Astrocyte of the hippocampus (primary cell): Measurements from ENCODE around the gene DCTN3.

Experiments
- DNase-seq: peaks from one replicate; pipeline ENCODE4 v3.0.0; 2011; ENCODE audit warnings: low read depth, low spot score

The DCTN3 gene

DNA sequence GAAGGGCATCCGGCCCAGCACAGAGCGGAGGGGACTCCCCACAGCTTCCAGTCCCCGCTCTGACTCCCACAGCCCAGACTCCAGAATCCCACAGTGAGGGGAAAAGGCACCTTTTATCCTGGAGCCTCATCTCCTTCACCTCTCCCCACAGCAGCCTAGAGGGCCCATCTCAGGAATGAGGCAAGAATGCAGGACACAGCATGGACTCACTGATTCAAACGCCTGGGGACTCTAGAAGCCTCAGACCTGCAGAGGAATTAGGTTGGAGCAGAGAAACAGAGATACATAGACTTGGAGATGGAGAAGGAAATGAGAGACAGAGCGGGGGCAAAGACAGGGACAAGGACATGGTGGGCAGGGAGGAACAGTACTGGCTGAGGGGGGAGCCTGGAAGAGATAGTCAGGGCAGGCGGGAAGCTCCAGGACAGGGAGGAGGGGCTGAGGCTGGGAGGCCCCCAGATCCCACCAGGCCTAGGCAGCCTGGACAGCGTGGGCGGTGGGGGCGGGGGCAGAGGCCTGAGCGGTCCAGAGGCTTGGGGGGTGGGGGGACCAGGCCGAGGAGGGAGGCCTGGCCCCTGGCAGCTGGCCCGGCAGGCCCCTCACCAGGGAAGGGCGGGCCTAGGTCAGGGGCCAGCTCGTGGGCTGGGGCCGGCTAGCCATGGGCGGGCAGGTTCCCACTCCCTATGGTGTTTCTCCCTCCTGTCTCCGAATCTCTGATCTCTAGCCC lies 46.5 kb downstream of the DCTN3 start:
- DNase-seq, result no peak

- DNase-seq, result no peak
Measured at GRCh38 chr9:34572628-34573027, 47.7 kb downstream of the DCTN3 start.

- no peak for DNase-seq
Measured at GRCh38 chr9:34572092-34572491, 48.2 kb downstream of the DCTN3 start.

- no peak for DNase-seq
Measured at GRCh38 chr9:34571481-34571810, 48.8 kb downstream of the DCTN3 start.

DNA sequence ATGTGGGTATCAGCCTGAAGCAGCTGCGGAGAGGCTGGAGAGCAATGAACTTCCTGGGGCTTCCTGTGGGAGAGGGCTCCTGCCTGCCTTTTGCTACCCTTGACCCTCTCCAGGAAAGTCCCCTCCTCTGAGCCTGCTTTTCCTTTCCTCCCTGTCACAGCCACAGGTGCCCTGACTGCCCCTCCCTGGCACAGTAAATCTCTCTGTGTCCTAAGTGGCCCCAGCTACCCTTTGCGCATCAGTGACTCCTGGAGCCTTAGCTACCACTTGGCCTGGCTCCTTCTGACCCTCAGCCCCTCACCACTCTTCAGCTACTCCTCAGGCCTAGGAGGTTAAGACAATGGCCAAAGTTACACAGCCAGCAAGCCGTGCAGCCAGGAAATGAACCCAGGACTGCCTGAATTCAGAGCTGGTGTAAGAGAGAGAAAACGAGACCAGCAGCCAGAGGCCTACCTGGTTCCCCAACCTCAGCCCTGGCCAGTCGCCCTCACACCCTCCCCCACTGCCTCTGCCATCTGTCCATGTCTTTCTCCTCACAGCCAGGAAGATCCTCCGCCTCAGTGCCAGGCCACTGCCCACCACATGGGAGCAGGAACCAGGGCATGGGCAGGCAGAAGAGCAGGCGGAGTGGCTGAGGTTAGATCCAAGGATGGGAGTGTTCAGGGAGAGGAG lies 49.4 kb downstream of the DCTN3 start:
- DNase-seq, result no peak

DNA sequence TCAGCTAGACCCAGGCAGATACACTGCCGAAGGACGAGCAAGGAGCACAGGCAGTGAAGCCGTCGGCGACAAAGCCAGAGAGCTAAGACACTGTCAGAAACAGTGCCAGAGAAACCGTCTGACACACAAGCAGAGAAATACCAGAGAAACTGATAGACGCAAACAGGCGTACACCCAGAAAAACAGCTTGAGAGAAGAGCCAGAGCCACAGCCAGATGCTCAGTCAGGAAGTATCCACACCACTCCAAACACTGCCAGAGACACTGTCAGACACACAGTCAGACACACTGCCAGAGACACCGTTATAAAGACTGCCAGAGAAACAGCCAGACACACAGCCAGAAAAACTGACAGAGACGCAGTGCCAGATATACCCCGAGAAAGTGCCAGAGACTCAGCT lies 49.9 kb downstream of the DCTN3 start:
- no peak for DNase-seq

GRCh38 chr9:34568774-34569173 lies 51.5 kb downstream of the DCTN3 start:
- no peak for DNase-seq

DNA sequence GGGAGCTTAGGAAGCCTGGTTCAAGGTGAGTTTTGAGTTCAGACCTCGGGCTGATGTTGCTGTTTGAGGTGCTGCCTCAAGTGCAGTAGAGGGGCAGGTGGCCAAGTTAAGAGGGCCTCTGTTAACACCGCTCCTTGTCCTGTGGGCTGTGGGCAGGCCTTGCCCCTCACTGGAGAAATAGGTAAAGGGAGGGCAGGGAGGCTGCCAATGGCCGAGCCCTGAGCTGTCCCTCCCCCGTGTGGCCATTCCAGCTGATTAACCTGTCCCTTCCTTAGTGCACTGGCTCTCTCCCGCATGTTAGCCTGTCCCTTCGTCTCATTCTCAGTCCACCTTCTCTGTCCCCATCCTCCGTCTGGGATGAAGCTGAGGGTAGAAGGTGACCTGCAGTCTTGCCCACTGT lies 52.2 kb downstream of the DCTN3 start:
- no peak for DNase-seq

GRCh38 chr9:34566972-34567371 lies 53.3 kb downstream of the DCTN3 start:
- no peak for DNase-seq

- DNase-seq, result no peak
Measured at GRCh38 chr9:34566322-34566721, 54.0 kb downstream of the DCTN3 start.

DNA sequence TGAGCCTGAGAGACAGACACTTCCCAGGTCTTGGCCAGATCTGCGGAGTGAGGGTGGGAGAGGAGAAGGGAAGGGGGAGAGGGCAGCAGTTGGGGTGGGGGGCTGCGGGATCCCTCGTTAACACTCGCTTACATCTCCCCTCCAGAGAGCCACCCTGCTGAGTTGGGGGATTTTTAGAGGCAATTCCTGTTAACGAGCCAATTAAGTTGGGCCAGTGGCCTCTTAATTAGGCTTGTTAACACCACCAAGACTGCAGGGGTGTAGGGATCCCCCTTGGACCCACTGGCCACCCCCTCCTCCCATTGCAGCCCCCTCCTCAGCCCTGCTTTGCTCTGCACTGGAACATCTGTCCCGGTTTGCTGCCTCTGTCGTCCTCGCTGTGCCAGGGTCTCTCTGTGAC lies 54.4 kb downstream of the DCTN3 start:
- DNase-seq, result no peak

DNA sequence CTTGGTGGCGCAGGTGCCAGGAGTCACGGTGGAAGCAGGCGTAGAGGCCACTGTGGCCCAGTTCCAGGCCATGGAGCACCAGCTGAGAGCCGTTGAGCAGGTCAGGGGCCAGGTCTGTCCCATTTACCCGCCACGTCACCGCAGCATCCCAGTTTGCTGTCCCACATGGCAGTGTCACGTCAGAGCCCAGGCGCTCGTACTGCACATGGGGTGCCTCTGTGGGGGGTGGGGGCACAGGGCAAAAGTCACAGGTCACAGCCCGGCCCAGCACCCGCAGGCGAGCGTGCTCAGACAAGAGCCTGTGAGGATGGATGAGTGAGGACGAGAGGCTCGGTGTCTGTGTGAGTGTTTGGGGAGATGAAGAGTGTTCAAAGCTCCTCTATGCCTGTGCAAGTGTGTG lies 55.7 kb downstream of the DCTN3 start:
- no peak for DNase-seq
